GM19238 (cell line): ENCODE results near the gene UBE2E3.
"Not testable (repeated sequence)": the region's sequence is repeated elsewhere in the genome, so short reads cannot be mapped to it uniquely, and the experiment has no call there.

Experiments
- DNase-seq: peaks from one replicate; pipeline ENCODE4 v3.0.0; 2011; ENCODE audit warnings: low spot score; ENCODE audit not compliant: insufficient read length

The UBE2E3 gene

DNA sequence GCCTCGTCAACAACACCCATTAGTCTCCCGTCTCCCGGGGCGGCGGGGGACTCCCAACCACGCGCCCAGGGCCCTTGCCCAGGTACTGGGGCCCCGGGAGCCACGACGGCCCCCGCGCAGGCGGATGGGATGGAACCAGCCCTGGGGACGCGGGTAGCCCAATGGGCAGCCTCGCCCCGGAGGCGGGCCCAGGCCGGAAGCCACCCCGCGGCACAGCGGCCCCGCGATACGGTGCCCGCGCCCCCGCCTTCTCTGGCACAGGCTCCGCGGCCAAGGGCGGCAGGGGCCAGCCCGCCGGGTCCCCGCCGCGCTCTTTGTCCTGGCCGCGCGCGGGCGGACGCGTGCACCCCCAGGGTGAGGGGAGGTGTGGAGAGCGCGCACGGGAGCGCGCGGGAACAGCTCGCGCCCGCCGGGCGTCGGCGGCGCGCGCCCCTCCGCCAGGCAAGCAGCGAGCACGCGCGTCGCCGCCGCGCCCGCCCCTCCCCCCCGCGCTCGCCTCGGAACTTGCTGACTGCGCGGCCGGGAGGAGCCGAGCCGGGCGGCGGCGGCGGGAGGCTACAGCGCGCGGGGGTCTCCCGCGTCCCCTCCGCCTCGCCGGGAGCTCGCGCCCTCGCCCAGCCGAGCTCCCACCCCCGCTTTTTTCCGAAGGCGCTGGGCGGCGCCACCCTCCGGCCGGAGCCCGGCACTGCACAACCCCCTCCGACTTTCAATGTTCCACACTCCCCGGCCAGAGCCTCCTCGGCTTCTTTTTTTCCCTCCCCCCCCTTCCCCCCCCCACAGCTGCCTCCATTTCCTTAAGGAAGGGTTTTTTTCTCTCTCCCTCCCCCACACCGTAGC, at the start of gene UBE2E3:
UBE2E3 (plus strand) TSS at position 500 of the 837 bp plus-strand sequence. CDS start 1,438 bp downstream, outside the sequence.
- DNase-seq = peak; percentile 70

GRCh38 chr2:180931841-180932240, 48.6 kb upstream of the UBE2E3 start:
- DNase-seq = no peak

GRCh38 chr2:180933332-180933731, 47.1 kb upstream of the UBE2E3 start:
- DNase-seq = no peak

- no peak for DNase-seq
Observed at GRCh38 chr2:180934911-180935310, 45.5 kb upstream of the UBE2E3 start.

- not testable (repeated sequence) for DNase-seq
Observed at GRCh38 chr2:180937480-180937879, 42.9 kb upstream of the UBE2E3 start.

DNA sequence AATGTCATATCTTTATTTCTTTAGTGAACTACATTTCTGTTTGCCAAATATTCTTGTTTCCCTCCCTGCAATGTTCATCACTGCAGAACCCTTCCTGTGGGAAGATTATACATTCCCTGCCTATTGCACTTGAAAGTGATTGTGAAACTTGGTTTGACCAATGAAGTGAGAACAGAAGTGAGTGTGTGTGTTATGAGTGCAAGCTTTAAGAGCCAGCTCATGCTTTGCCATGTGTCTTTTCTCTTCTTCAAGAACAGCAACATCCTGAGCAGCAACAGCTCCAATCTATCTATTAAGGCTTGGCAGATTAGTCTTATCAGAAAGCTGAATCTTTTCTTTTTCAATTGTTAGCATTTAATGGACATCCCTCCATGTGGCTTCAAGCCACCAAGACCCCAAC, 42.0 kb upstream of the UBE2E3 start:
- DNase-seq = no peak

DNA sequence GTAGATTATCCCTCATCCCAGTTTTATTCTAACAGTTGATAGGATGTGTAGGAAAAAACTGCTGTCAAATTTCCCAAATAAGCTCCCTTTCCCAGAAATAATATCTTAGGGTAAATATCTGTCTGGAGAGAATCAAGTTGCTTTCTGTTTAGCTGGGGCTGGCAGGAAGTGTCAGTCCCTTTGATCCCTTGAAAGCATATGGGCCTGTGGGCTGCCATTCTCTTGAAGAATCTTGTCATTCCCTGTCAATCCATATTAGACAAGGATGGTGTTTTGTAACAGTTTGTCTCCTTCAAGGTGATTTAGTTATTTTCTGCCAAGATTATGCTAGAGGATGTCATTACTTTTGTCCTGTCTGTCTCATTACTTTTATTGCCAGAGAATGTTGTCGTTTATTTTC, 37.1 kb upstream of the UBE2E3 start:
- DNase-seq = no peak

DNA sequence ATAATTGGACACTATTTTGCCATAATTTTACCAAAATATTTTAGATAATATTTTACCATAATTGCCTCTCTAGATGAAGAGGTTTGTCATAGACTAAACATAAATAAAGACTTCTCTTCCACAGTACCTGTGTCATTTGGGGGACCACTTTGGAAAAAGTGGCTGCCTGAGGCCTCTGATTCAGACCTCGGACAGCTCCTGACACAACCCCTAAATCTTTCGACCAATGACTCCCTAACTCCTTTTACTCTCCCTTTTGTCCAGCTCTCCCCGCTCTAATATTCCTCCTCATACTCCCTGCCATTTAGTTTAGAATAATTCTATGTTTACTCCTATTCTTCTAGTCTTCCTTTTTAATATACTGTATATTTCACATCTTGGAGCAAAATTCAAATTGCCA, 36.0 kb upstream of the UBE2E3 start:
- DNase-seq = no peak

- no peak for DNase-seq
Observed at GRCh38 chr2:180947208-180947689, 33.2 kb upstream of the UBE2E3 start.

DNA sequence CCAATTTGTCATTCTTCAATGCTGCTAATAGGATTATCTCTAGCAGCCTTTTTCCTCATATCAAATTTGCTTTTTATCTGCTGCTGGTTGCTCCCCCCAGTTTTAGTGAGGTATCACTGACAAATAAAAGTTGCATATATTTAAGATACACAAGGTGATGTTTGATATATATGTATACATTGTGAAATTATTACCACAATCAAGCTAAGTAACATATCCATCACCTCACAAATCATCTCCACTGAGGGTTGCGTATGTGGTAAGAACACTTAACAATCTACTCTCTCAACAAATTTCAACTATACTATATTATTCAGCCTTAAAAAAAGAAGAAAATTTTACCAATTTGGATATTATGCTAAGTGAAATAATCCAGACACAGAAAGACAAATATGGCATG, 30.5 kb upstream of the UBE2E3 start:
- DNase-seq = no peak

DNA sequence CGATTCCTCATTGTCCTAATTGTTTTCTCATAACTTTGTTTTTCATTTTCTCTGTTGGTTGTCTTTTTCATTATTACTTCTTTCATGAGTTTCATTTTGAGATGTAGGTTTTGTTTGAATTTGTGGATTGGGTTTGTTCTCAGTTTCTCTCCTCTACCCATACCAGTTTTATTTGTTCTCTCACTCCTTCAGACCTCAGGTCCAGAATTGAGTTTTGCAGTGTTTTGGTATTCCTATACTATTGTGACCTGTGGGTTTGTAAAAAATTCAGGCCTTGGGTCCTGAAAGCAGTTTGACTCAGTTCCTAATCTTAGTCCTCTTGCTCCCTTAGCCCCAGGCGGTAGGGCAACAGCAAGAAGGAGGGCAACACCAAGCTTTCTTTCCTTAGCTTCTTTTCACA, 28.3 kb upstream of the UBE2E3 start:
- no peak for DNase-seq

DNA sequence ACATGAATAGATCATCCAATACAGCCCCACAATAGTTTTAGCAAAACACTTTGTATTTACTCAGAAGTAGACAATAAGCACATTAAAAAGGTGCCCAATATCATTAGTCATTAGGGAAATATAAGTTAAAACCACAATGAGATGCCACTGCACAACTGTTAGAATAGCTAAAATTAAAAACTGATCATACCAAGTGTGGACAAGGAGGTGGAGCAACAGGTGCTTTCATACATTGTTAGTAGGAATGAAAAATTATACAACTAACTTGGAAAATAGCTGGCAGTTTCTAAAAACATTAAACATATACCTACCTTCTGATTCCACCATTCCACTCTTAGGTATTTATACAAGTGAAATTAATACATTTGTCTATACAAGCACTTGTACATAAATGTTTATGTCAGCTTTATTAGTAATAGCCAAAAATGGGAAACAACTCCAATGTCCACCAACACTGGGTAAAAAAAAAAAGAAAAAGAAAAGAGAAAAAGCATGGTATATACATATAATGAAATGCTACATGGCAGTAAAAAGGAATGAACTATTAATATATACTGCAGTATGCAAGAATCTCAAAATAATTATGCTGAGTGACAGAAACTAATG, 27.6 kb upstream of the UBE2E3 start:
- no peak for DNase-seq

GRCh38 chr2:180953550-180953949, 26.9 kb upstream of the UBE2E3 start:
- DNase-seq = no peak

DNA sequence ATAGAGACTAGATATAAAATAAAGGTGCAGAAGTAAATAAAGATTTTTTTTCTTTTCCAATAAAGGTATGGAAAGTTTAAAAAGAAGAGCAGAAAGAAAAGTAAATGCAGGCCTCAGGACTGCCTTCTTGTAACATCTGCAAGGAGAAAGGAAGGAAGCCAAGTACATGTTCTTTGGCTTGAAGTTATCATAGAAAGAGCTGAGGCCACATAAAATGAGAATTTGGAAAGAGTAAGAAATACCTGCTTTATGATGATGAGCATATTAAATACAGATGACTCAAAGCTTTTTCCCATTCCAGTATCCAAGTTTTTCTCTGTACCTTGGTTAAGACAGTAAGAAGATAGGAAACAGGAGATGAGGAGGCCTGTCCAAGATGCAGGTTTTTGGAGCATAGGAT, 25.3 kb upstream of the UBE2E3 start:
- no peak for DNase-seq

DNA sequence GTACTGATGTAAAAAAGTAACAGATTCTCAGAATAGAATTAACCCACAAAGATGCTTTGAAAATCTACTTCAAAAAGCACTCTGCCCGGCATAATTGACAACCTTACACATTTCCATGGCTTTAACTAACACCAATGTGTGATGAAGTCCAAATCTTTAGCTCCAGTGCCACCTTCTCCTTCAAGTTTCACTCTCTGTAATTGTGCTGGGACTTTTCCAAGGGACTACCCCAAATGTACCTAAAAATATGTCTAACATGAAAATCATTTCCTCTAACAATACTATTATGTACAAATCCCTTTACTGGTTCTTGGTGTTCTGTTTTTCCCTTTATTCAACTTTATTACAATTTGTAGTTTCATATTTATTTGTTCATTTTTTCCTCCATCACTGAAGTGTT, 20.6 kb upstream of the UBE2E3 start:
- no peak for DNase-seq

- no peak for DNase-seq
Observed at GRCh38 chr2:180960982-180961381, 19.4 kb upstream of the UBE2E3 start.

DNA sequence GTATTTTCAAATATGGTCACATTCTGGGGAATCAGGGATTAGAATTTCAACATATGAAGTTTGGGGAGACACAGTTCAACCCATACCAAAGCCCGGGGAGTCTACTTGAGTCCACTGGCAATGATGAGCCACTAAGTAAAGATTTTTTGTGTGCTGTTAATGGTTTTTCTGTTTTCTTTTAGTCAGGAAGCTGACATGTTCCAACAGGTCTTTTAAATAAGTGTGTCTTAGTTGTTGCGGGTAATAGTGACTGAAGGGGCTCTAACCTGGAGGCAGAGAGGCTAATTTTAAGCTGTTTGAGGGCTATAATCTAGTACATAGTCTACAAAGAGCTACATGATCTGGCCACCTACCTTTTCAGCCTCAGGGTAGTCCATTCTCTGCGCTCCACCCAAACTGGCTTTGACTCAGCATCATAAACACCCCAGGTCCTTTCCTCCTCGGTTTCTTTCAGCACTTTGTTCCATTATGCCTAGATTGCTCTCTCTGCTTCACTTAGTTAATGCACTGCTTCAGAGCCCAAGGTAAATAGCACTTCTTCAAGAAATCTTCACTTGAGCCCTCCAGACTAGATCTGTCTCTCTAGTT, 17.6 kb upstream of the UBE2E3 start:
- no peak for DNase-seq

- no peak for DNase-seq
Observed at GRCh38 chr2:180966378-180966777, 14.0 kb upstream of the UBE2E3 start.

DNA sequence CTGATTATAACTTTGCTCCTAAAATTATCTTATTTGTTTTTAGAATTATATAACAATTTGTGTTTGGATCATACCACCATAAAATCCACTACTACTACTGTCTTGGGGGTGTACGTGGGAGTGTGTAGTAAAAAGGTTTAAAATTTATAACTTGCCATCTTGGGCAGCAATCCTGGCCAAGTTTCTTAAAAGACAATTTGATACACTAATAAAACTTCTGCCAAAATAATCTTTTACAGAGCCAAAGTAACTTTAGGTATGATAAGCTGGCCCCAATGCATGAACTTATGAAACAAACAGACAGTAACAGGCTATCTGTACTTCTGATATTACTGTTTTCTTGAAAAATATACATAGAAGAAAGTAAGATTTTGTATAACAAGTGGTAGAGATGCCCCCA, 11.3 kb upstream of the UBE2E3 start:
- no peak for DNase-seq

- DNase-seq = no peak
Observed at GRCh38 chr2:180970016-180970415, 10.4 kb upstream of the UBE2E3 start.

DNA sequence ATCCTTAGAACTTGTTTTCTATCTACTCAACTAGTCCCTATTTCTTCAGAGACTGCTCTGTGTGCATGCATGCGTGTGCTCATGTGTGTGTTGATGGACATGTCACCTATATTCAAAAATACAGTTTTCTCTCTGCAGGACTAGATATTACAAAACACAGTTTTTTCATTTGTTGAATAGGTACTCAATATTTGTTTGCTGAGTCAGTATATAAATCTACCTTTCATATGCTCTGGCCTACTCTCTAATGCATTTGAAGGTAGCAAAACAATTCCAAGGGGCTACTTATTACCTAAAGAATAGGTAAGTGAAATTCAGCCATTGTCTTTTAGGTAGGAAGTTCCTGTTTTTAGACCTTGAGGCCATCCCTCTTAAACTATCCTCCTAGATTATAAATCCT, 8.6 kb upstream of the UBE2E3 start:
- no peak for DNase-seq

- DNase-seq = no peak
Observed at GRCh38 chr2:180975585-180975984, 4.8 kb upstream of the UBE2E3 start.
